Endothelial cell of umbilical vein (primary cell): ENCODE results near the gene UQCC2. TPM values are rescaled to one million over a fixed set of nuclear protein-coding genes. Genes with fewer than 3 reads are reported as not detected.

Source experiments
- BruUV-seq: library from RNA; stranded (reverse); fragments of 400-500 nt; replicated peaks from 2 replicates; lab custom pipeline; 2021; lab: Mats Ljungman, UMichigan
- CTCF ChIA-PET: fragments of 300-600, 350-600 bp; sonication (Branson Sonifier 250); formaldehyde crosslinking; loops from one replicate; lab custom pipeline; 2021; ENCODE audit warnings: antibody characterized with exemption, inconsistent platforms; lab: Charles Lee
- POLR2A ChIA-PET: fragments of 300-600, 350-600 bp; sonication (Branson Sonifier 250); formaldehyde crosslinking; loops from one replicate; lab custom pipeline; 2021; ENCODE audit warnings: antibody characterized with exemption, inconsistent platforms; lab: Charles Lee
- DNase-seq: peaks from one replicate; pipeline ENCODE4 v3.0.0-alpha.2; 2011; ENCODE audit warnings: low read depth, low spot score
- FAIRE-seq: peaks from 2 replicates; lab custom pipeline; 2011; peaks lifted over from hg19 to GRCh38; lab: Jason Lieb, UNC
- H2AFZ ChIP-seq: 2 replicates; pipeline ENCODE4 v1.6.0; 2012; ENCODE audit warnings: low read depth, low read length, control low read depth, inconsistent platforms
- H3K27ac ChIP-seq: 2 replicates; pipeline ENCODE4 v1.5.1; 2011; ENCODE audit warnings: low read depth, mild to moderate bottlenecking, control low read depth, low read length, moderate library complexity; ENCODE audit not compliant: insufficient read depth
- H3K27me3 ChIP-seq, 2 experiments: 2 replicates each; pipeline versions ENCODE4 v1.6.0 to v1.6.1; 2011; ENCODE audit warnings: low read length in 2 of 2, mixed read lengths in 1 of 2; ENCODE audit not compliant: control insufficient read depth in 2 of 2, insufficient read depth in 2 of 2
- H3K36me3 ChIP-seq, 2 experiments: 2 replicates in 1 of 2; 3 replicates in 1 of 2; pipeline ENCODE4 v1.5.1; 2011; ENCODE audit warnings: low read length in 2 of 2, mild to moderate bottlenecking in 1 of 2, moderate library complexity in 1 of 2; ENCODE audit not compliant: control insufficient read depth in 2 of 2, insufficient read depth in 2 of 2; ENCODE audit errors: extremely low read depth in 1 of 2
- H3K4me1 ChIP-seq: 3 replicates; pipeline ENCODE4 v1.5.1; 2011; ENCODE audit warnings: mild to moderate bottlenecking, low read length; ENCODE audit not compliant: control insufficient read depth, insufficient read depth; ENCODE audit errors: extremely low read depth
- H3K4me2 ChIP-seq: 2 replicates; pipeline ENCODE4 v1.6.1; 2011; ENCODE audit warnings: low read length, control low read depth, mixed read lengths; ENCODE audit not compliant: insufficient read depth
- H3K4me3 ChIP-seq, 3 experiments: fragments of 200-600 bp in 1 of 3; sonication (generic), shearing (Covaris generic) in 1 of 3; replicated peaks in 1 of 3; 2 replicates each; pipeline ENCODE4 v1.5.1; 2011 to 2016; ENCODE audit warnings: control low read depth in 3 of 3, low read length in 3 of 3, mild to moderate bottlenecking in 2 of 3, inconsistent platforms in 1 of 3, low read depth in 1 of 3, moderate library complexity in 1 of 3; ENCODE audit not compliant: insufficient read depth in 1 of 3
- H3K79me2 ChIP-seq: 2 replicates; pipeline ENCODE4 v1.6.0; 2012; ENCODE audit warnings: low read length, inconsistent platforms; ENCODE audit not compliant: control insufficient read depth, insufficient read depth
- H3K9ac ChIP-seq: replicated peaks from 2 replicates; pipeline ENCODE3; 2011; ENCODE audit warnings: low read length, control low read depth; ENCODE audit not compliant: insufficient read depth; ENCODE audit errors: extremely low read depth
- H3K9me1 ChIP-seq: replicated peaks from 3 replicates; pipeline ENCODE4 v1.6.0; 2011; ENCODE audit warnings: mild to moderate bottlenecking, low read length; ENCODE audit not compliant: control insufficient read depth, insufficient read depth; ENCODE audit errors: extremely low read depth
- H3K9me3 ChIP-seq: replicated peaks from 2 replicates; pipeline ENCODE4 v1.5.1; 2012; ENCODE audit warnings: low read length, inconsistent platforms; ENCODE audit not compliant: control insufficient read depth, insufficient read depth
- H4K20me1 ChIP-seq: replicated peaks from 2 replicates; pipeline ENCODE3; 2011; ENCODE audit warnings: mild to moderate bottlenecking, low read length; ENCODE audit not compliant: control insufficient read depth, insufficient read depth; ENCODE audit errors: extremely low read depth
- EZH2 ChIP-seq: IDR thresholded peaks from 2 replicates; pipeline ENCODE4 v1.6.1; 2012; ENCODE audit warnings: borderline replicate concordance, low read depth, mild to moderate bottlenecking, moderate library complexity, low read length, inconsistent platforms; ENCODE audit not compliant: severe bottlenecking
- GATA2 ChIP-seq: IDR thresholded peaks from 2 replicates; pipeline ENCODE4 v1.7.0; 2011; ENCODE audit warnings: low read depth, mild to moderate bottlenecking, moderate library complexity, mixed read lengths, low read length; ENCODE audit not compliant: insufficient read length, insufficient read depth
- MYC ChIP-seq: IDR thresholded peaks from one replicate; pipeline ENCODE4 v1.6.1; 2011; ENCODE audit warnings: mild to moderate bottlenecking, low read depth, low read length
- POLR2A ChIP-seq: IDR thresholded peaks from 2 replicates; pipeline ENCODE4 v1.6.1; 2012; ENCODE audit warnings: low read depth, mild to moderate bottlenecking, control low read depth, low read length
- POLR2AphosphoS5 ChIP-seq: IDR thresholded peaks from 2 replicates; pipeline ENCODE4 v1.6.1; 2012; ENCODE audit warnings: low read depth, mild to moderate bottlenecking, control low read depth, low read length, moderate library complexity; ENCODE audit not compliant: insufficient read depth
- dilution Hi-C: fragments of 300-500 bp; cut with MboI; formaldehyde crosslinking; loops from one replicate; pipeline ENCODE4 v1.15.0; 2019; ENCODE audit warnings: low sequenced_read_pairs; ENCODE audit not compliant: extremely low pct_ligation_motif_present
- intact Hi-C: fragments of 100-400 bp; cut with micrococcal nuclease; formaldehyde crosslinking; loops from one replicate; pipeline ENCODE4 v1.10.0; 2022
- polyA plus RNA-seq, 4 experiments: library from polyadenylated mRNA; depleted of rRNA in 3 of 4; stranded (reverse) in 3 of 4; unstranded in 1 of 4; fragments of >200 nt; gene quantifications; 2 replicates each; pipeline versions ENCODE4 v1.2.1 to v1.2.3, GENCODE V29; 2011 to 2012; ENCODE audit warnings: missing spikeins in 1 of 4
- total RNA-seq: library from RNA; stranded (reverse); gene quantifications from 2 replicates; pipeline ENCODE4 v1.2.3, GENCODE V29; 2021
- TF ChIP-seq, protein P1 (sequence below), 2 donors: IDR thresholded peaks; 1 replicate in 1 of 2; 2 replicates in 1 of 2; pipeline ENCODE4 v1.5.1; 2011; ENCODE audit warnings: low read length in 2 of 2, mild to moderate bottlenecking in 2 of 2, moderate library complexity in 2 of 2, control low read depth in 1 of 2, inconsistent platforms in 1 of 2, low read depth in 1 of 2; ENCODE audit not compliant: insufficient read depth in 1 of 2; ENCODE audit errors: extremely low read depth in 1 of 2

Gene UQCC2
- total and polyA plus RNA-seq, 2 donors (not counting 3 experiments of a cell fraction or from before 2014, with no cell fraction given): 46.3 to 95.3 TPM

DNA sequence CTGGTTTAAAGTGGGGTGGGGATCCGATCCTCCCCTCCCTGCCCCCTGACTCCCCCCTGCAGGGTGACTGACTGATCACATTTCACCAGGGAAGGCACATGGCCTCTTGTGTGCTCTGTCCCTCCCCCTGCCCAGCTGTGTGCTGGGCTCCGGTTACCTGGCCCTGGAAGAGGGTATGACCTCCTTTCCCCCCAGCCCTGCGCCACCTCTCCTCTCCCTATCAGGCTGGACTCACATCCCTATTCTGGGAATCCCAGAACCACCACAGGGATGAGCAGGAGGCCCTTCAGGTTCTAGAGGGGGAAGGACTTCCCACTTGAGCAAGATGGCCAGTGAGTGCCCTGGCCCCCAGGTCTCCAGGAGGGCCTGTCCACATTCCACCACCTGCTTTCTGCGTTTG lies 37.3 kb upstream of the UQCC2 start:
- BruUV-seq: no TSS peak
- no peaks in the 10 kb centered on the region for H3K36me3 ChIP-seq
- H3K9me1 ChIP-seq: no peaks in the 10 kb centered on the region
- H3K79me2 ChIP-seq: no peaks in the 10 kb centered on the region
- POLR2A ChIA-PET: no interaction called here
- FAIRE-seq: no peak
- no peaks in the 10 kb centered on the region for H3K4me1 ChIP-seq
- no peak overlapping the region for H3K4me2 ChIP-seq
- no peak overlapping the region for H3K9ac ChIP-seq
- CTCF ChIA-PET: interaction anchor here (0.7 to 7.7 kb wide), 2 partner anchors 128 to 278 kb away, joined by 3 to 122 read pairs; partner anchors contain the start of gene ITPR3
- H3K27ac ChIP-seq: no peak overlapping the region
- H2AFZ ChIP-seq: no peak overlapping the region
- H3K9me3 ChIP-seq: no peaks in the 10 kb centered on the region
- H4K20me1 ChIP-seq: no peaks in the 10 kb centered on the region
- dilution Hi-C loops: no loop called here
- no peak for DNase-seq
- H3K27me3 ChIP-seq: peaks cover 0 to 3% of the 10 kb centered on the region in 2 experiments
- intact Hi-C loops: no loop called here
- H3K4me3 ChIP-seq: no peak overlapping the region
- TF ChIP-seq EZH2 (no peak), GATA2 (no peak), POLR2AphosphoS5 (no peak), POLR2A (no peak), MYC (no peak)
- TF ChIP-seq, protein P1, sequence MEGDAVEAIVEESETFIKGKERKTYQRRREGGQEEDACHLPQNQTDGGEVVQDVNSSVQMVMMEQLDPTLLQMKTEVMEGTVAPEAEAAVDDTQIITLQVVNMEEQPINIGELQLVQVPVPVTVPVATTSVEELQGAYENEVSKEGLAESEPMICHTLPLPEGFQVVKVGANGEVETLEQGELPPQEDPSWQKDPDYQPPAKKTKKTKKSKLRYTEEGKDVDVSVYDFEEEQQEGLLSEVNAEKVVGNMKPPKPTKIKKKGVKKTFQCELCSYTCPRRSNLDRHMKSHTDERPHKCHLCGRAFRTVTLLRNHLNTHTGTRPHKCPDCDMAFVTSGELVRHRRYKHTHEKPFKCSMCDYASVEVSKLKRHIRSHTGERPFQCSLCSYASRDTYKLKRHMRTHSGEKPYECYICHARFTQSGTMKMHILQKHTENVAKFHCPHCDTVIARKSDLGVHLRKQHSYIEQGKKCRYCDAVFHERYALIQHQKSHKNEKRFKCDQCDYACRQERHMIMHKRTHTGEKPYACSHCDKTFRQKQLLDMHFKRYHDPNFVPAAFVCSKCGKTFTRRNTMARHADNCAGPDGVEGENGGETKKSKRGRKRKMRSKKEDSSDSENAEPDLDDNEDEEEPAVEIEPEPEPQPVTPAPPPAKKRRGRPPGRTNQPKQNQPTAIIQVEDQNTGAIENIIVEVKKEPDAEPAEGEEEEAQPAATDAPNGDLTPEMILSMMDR (IDR thresholded peaks at IDR 0.05; ENCODE audit: extremely low read depth in 1 of 2, insufficient read depth in 1 of 2, low read depth in 1 of 2, low read length in 2 of 2): no peak
